Measurements from ENCODE around the gene IL23A. TPM values are rescaled to one million over a fixed set of nuclear protein-coding genes. Genes with fewer than 3 reads are reported as not detected.

IL23A gene
- total and polyA plus RNA-seq, 2 of the 13 experiments (the other 11 are each of a cell fraction or from before 2014, with no cell fraction given) = 0.33 to 0.35 TPM

- TF ChIP-seq, protein P1, sequence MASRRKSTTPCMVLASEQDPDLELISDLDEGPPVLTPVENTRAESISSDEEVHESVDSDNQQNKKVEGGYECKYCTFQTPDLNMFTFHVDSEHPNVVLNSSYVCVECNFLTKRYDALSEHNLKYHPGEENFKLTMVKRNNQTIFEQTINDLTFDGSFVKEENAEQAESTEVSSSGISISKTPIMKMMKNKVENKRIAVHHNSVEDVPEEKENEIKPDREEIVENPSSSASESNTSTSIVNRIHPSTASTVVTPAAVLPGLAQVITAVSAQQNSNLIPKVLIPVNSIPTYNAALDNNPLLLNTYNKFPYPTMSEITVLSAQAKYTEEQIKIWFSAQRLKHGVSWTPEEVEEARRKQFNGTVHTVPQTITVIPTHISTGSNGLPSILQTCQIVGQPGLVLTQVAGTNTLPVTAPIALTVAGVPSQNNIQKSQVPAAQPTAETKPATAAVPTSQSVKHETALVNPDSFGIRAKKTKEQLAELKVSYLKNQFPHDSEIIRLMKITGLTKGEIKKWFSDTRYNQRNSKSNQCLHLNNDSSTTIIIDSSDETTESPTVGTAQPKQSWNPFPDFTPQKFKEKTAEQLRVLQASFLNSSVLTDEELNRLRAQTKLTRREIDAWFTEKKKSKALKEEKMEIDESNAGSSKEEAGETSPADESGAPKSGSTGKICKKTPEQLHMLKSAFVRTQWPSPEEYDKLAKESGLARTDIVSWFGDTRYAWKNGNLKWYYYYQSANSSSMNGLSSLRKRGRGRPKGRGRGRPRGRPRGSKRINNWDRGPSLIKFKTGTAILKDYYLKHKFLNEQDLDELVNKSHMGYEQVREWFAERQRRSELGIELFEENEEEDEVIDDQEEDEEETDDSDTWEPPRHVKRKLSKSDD (CRISPR knock-in tag; IDR thresholded peaks at IDR 0.05; ENCODE audit: low read depth) = no peak
- TF ChIP-seq SRSF9 (IDR thresholded peaks at IDR 0.05; ENCODE audit: borderline replicate concordance, insufficient read depth, low read depth, low read length, poor library complexity, severe bottlenecking) = no peak
- no peak for TF ChIP-seq MAFK (conservative IDR thresholded peaks at IDR 0.05 in 1 of 2, IDR thresholded peaks at IDR 0.05 in 1 of 2; ENCODE audit: low read length in 2 of 2)
- no peak for TF ChIP-seq ZNF644 (CRISPR knock-in tag; IDR thresholded peaks at IDR 0.05; ENCODE audit: low read depth)
- TF ChIP-seq ATM (IDR thresholded peaks at IDR 0.05; ENCODE audit: borderline replicate concordance) = no peak
- TF ChIP-seq POLR2A (IDR thresholded peaks at IDR 0.05; ENCODE audit: insufficient read depth in 1 of 2, low read depth in 2 of 2, low read length in 2 of 2) = peak in 1 of 2 experiments; percentile 38; a peak in 1 of 4 replicates
- TF ChIP-seq ATF6 (CRISPR knock-in tag; conservative IDR thresholded peaks at IDR 0.05) = no peak
- no peak for TF ChIP-seq MZF1 (CRISPR knock-in tag; IDR thresholded peaks at IDR 0.05; ENCODE audit: borderline replicate concordance)
- TF ChIP-seq ZNF263 (CRISPR knock-in tag; IDR thresholded peaks at IDR 0.05) = peak; percentile 73
- no peak for TF ChIP-seq ARNT (IDR thresholded peaks at IDR 0.05)
- TF ChIP-seq, protein P2, sequence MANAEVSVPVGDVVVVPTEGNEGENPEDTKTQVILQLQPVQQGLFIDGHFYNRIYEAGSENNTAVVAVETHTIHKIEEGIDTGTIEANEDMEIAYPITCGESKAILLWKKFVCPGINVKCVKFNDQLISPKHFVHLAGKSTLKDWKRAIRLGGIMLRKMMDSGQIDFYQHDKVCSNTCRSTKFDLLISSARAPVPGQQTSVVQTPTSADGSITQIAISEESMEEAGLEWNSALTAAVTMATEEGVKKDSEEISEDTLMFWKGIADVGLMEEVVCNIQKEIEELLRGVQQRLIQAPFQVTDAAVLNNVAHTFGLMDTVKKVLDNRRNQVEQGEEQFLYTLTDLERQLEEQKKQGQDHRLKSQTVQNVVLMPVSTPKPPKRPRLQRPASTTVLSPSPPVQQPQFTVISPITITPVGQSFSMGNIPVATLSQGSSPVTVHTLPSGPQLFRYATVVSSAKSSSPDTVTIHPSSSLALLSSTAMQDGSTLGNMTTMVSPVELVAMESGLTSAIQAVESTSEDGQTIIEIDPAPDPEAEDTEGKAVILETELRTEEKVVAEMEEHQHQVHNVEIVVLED (CRISPR knock-in tag; IDR thresholded peaks at IDR 0.05; ENCODE audit: borderline replicate concordance) = no peak
- TF ChIP-seq, protein P3, sequence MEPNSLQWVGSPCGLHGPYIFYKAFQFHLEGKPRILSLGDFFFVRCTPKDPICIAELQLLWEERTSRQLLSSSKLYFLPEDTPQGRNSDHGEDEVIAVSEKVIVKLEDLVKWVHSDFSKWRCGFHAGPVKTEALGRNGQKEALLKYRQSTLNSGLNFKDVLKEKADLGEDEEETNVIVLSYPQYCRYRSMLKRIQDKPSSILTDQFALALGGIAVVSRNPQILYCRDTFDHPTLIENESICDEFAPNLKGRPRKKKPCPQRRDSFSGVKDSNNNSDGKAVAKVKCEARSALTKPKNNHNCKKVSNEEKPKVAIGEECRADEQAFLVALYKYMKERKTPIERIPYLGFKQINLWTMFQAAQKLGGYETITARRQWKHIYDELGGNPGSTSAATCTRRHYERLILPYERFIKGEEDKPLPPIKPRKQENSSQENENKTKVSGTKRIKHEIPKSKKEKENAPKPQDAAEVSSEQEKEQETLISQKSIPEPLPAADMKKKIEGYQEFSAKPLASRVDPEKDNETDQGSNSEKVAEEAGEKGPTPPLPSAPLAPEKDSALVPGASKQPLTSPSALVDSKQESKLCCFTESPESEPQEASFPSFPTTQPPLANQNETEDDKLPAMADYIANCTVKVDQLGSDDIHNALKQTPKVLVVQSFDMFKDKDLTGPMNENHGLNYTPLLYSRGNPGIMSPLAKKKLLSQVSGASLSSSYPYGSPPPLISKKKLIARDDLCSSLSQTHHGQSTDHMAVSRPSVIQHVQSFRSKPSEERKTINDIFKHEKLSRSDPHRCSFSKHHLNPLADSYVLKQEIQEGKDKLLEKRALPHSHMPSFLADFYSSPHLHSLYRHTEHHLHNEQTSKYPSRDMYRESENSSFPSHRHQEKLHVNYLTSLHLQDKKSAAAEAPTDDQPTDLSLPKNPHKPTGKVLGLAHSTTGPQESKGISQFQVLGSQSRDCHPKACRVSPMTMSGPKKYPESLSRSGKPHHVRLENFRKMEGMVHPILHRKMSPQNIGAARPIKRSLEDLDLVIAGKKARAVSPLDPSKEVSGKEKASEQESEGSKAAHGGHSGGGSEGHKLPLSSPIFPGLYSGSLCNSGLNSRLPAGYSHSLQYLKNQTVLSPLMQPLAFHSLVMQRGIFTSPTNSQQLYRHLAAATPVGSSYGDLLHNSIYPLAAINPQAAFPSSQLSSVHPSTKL (CRISPR knock-in tag; IDR thresholded peaks at IDR 0.05) = 0 out of 2 replicates have a peak, but pooled peaks have one; percentile 4
- TF ChIP-seq KLF6 (CRISPR knock-in tag; IDR thresholded peaks at IDR 0.05) = no peak
- TF ChIP-seq REST (IDR thresholded peaks at IDR 0.05; ENCODE audit: borderline replicate concordance in 1 of 2, low read depth in 1 of 2, low read length in 2 of 2) = no peak
- TF ChIP-seq ADNP (CRISPR knock-in tag; IDR thresholded peaks at IDR 0.05) = no peak
These were observed 39.3 kb upstream of the IL23A start (continued) for GRCh38 chr12:56299308-56299852.

All from HepG2 (cell line).